Measurements from ENCODE around the gene CENPU. TPM values are rescaled to one million over a fixed set of nuclear protein-coding genes. Genes with fewer than 3 reads are reported as not detected.

Gene CENPU
- total and polyA plus RNA-seq, 2 donors (not counting 1 experiment from before 2014, with no cell fraction given) = 1.6 to 2.1 TPM

- H3K27me3 ChIP-seq (replicated peaks in 1 of 4; ENCODE audit: control extremely low read depth in 1 of 4, control insufficient read depth in 3 of 4, insufficient read depth in 4 of 4, low read length in 3 of 4) = no peaks in the 10 kb centered on the region
- no peaks in the 10 kb centered on the region for H4K20me1 ChIP-seq (ENCODE audit: control insufficient read depth, insufficient read depth, low read length, poor library complexity, severe bottlenecking)
- H3K9me3 ChIP-seq (ENCODE audit: control extremely low read depth in 1 of 3, control insufficient read depth in 2 of 3, insufficient read depth in 1 of 3, low read length in 2 of 3) = no peaks in the 10 kb centered on the region
- Mint-ChIP-seq H3K27me3 (no peaks in the 10 kb centered on the region), H3K9me3 (ENCODE audit: insufficient read depth) (no peaks in the 10 kb centered on the region), H3K4me1 (peaks cover 6% of the 10 kb centered on the region), H3K27ac (no peak overlapping the region), H3K4me3 (no peak overlapping the region)
- no peak for TF ChIP-seq EZH2 (IDR thresholded peaks at IDR 0.05; ENCODE audit: borderline replicate concordance, insufficient read depth, low read depth, low read length, poor library complexity, severe bottlenecking)
- no peak for TF ChIP-seq CTCF (IDR thresholded peaks at IDR 0.05)
- H2AFZ ChIP-seq (ENCODE audit: insufficient read depth, low read depth, low read length, poor library complexity, severe bottlenecking) = no peak overlapping the region
- no peak for DNase-seq
- intact Hi-C loops (cut with micrococcal nuclease) = no loop called here
- ChIA-PET POLR2A (no interaction called here), CTCF (interaction anchor here (1.2 kb wide), 1 partner anchor 233 kb away, joined by 3 read pairs; no protein-coding TSS in a partner anchor)
- WGBS (ENCODE audit: insufficient coverage) = 99% methylated on average over 7 of the region's 8 CpGs
- H3K36me3 ChIP-seq (replicated peaks in 1 of 2; ENCODE audit: control extremely low read depth in 1 of 2, control insufficient read depth in 1 of 2, extremely low read depth in 1 of 2, insufficient read depth in 2 of 2, low read length in 1 of 2) = peaks cover 0 to 3% of the 10 kb centered on the region in 2 experiments
- no peak overlapping the region for H3K9ac ChIP-seq (ENCODE audit: low read length)
- no peak overlapping the region for H3K27ac ChIP-seq (ENCODE audit: low read length in 2 of 2)
- no peak overlapping the region for H3K4me2 ChIP-seq (replicated peaks; ENCODE audit: low read depth, low read length, poor library complexity, severe bottlenecking)
- no peak for ATAC-seq (ENCODE audit: low read depth)
- H3K4me3 ChIP-seq (ENCODE audit: control extremely low read depth in 1 of 5, extremely low read depth in 1 of 5, insufficient read depth in 1 of 5, low read depth in 2 of 5, low read length in 4 of 5) = no peak overlapping the region
- H3K79me2 ChIP-seq (ENCODE audit: control insufficient read depth, insufficient read depth, low read length) = no peaks in the 10 kb centered on the region
- peaks cover 6% of the 10 kb centered on the region in 2 donors for H3K4me1 ChIP-seq (ENCODE audit: control insufficient read depth in 2 of 2, insufficient read depth in 2 of 2, low read length in 2 of 2)
These were observed 17.2 kb upstream of the CENPU start for GRCh38 chr4:184750926-184751584.

GRCh38 chr4:184748251-184748652 is 14.4 kb upstream of the CENPU start:
- POLR2A ChIA-PET = no interaction called here
- Histone ChIP-seq H4K20me1 (ENCODE audit: control insufficient read depth, insufficient read depth, low read length, poor library complexity, severe bottlenecking) (no peaks in the 10 kb centered on the region), H3K4me2 (replicated peaks; ENCODE audit: low read depth, low read length, poor library complexity, severe bottlenecking) (no peak overlapping the region)

More at GRCh38 chr4:184748251-184748652, 14.4 kb upstream of the CENPU start:
- ATAC-seq (ENCODE audit: low read depth) (no peak), DNase-seq (no peak)
- peaks cover 8 to 12% of the 10 kb centered on the region in 2 donors for H3K4me1 ChIP-seq (ENCODE audit: control insufficient read depth in 2 of 2, insufficient read depth in 2 of 2, low read length in 2 of 2)
- Mint-ChIP-seq H3K4me3 (no peak overlapping the region), H3K4me1 (peaks cover 11% of the 10 kb centered on the region), H3K27ac (no peak overlapping the region), H3K9me3 (ENCODE audit: insufficient read depth) (no peaks in the 10 kb centered on the region), H3K27me3 (no peaks in the 10 kb centered on the region)
- H2AFZ ChIP-seq (ENCODE audit: insufficient read depth, low read depth, low read length, poor library complexity, severe bottlenecking) = no peak overlapping the region
- H3K36me3 ChIP-seq (replicated peaks in 1 of 2; ENCODE audit: control extremely low read depth in 1 of 2, control insufficient read depth in 1 of 2, extremely low read depth in 1 of 2, insufficient read depth in 2 of 2, low read length in 1 of 2) = no peaks in the 10 kb centered on the region
- no peak for TF ChIP-seq EZH2 (IDR thresholded peaks at IDR 0.05; ENCODE audit: borderline replicate concordance, insufficient read depth, low read depth, low read length, poor library complexity, severe bottlenecking)
- no peak for TF ChIP-seq CTCF (IDR thresholded peaks at IDR 0.05)
- CTCF ChIA-PET = interaction anchor here (0.6 to 3.3 kb wide), 2 partner anchors 108 to 234 kb away, joined by 5 to 24 read pairs; no protein-coding TSS in a partner anchor
- no peaks in the 10 kb centered on the region for H3K27me3 ChIP-seq (replicated peaks in 1 of 4; ENCODE audit: control extremely low read depth in 1 of 4, control insufficient read depth in 3 of 4, insufficient read depth in 4 of 4, low read length in 3 of 4)
- H3K27ac ChIP-seq (ENCODE audit: low read length in 2 of 2) = no peak overlapping the region
- H3K79me2 ChIP-seq (ENCODE audit: control insufficient read depth, insufficient read depth, low read length) = no peaks in the 10 kb centered on the region
- no peaks in the 10 kb centered on the region for H3K9me3 ChIP-seq (ENCODE audit: control extremely low read depth in 1 of 3, control insufficient read depth in 2 of 3, insufficient read depth in 1 of 3, low read length in 2 of 3)
- 92% methylated on average over 8 of the region's 8 CpGs for WGBS (ENCODE audit: insufficient coverage)
- intact Hi-C loops (cut with micrococcal nuclease) = loop anchor here (5.0 to 10.0 kb wide), 4 partner anchors 79 to 1287 kb away; partner anchors contain the start of gene ACSL1
- no peak overlapping the region for H3K4me3 ChIP-seq (ENCODE audit: control extremely low read depth in 1 of 5, extremely low read depth in 1 of 5, insufficient read depth in 1 of 5, low read depth in 2 of 5, low read length in 4 of 5)
- no peak overlapping the region for H3K9ac ChIP-seq (ENCODE audit: low read length)
